Small intestine (tissue), 16 donors: ENCODE results near the gene DERL3. TPM values are rescaled to one million over a fixed set of nuclear protein-coding genes. Genes with fewer than 3 reads are reported as not detected.
A peak's percentile ranks its signal among the peaks of the same experiment; 100 is the strongest.

Experiments
- DNase-seq, 2 donors: peaks; one replicate each; pipeline versions ENCODE4 v3.0.0 to v3.0.0-alpha.2; 2013
- FAIRE-seq: peaks from 2 replicates; lab custom pipeline; 2012; peaks lifted over from hg19 to GRCh38; lab: Jason Lieb, UNC
- H3K27ac ChIP-seq, 3 donors: one replicate each; pipeline ENCODE4 v1.5.1; 2013; ENCODE audit warnings: low read length in 2 of 3, mild to moderate bottlenecking in 2 of 3, control low read depth in 1 of 3, inconsistent platforms in 1 of 3, low read depth in 1 of 3, moderate library complexity in 1 of 3
- H3K27me3 ChIP-seq, 3 donors: one replicate each; pipeline ENCODE4 v1.6.1; 2013; ENCODE audit warnings: low read length in 3 of 3, inconsistent platforms in 1 of 3; ENCODE audit not compliant: control insufficient read depth in 3 of 3, insufficient read depth in 3 of 3
- H3K36me3 ChIP-seq, 3 donors: one replicate each; pipeline ENCODE4 v1.6.1; 2013; ENCODE audit warnings: low read length in 3 of 3, inconsistent platforms in 1 of 3, low read depth in 1 of 3, mild to moderate bottlenecking in 1 of 3, moderate library complexity in 1 of 3; ENCODE audit not compliant: control insufficient read depth in 3 of 3, insufficient read depth in 2 of 3
- H3K4me1 ChIP-seq, 3 donors: one replicate each; pipeline ENCODE4 v1.6.1; 2013; ENCODE audit warnings: low read length in 2 of 3, inconsistent platforms in 1 of 3, low read depth in 1 of 3, mild to moderate bottlenecking in 1 of 3, moderate library complexity in 1 of 3; ENCODE audit not compliant: control insufficient read depth in 3 of 3, insufficient read depth in 2 of 3
- H3K4me3 ChIP-seq, 3 donors: one replicate each; pipeline ENCODE4 v1.5.1; 2013; ENCODE audit warnings: low read length in 3 of 3, control low read depth in 1 of 3, inconsistent platforms in 1 of 3, low read depth in 1 of 3, mild to moderate bottlenecking in 1 of 3, moderate library complexity in 1 of 3
- H3K9me3 ChIP-seq, 2 donors: one replicate each; pipeline ENCODE4 v1.6.1; 2013; ENCODE audit warnings: low read depth in 1 of 2, low read length in 1 of 2; ENCODE audit not compliant: control insufficient read depth in 2 of 2, insufficient read depth in 1 of 2
- WGBS, 3 donors: extraction: QIAGEN DNeasy Blood & Tissue Kit; methylation state at CpG; one replicate each; pipeline ENCODE4 v1.1.7; 2013; 5-methylcytosine and 5-hydroxymethylcytosine counted together
- long read RNA-seq, 10 donors: transcript quantifications; one replicate each; lab custom pipeline, GENCODE V29; 2026
- polyA plus RNA-seq, 4 donors: library from polyadenylated mRNA; stranded (reverse) in 3 of 4; unstranded in 1 of 4; fragments of 200-250 nt in 3 of 4; fragments of 120-200 nt in 1 of 4; gene quantifications; one replicate each; pipeline versions ENCODE4 v1.2.1 to v1.2.3, GENCODE V29; 2013
- donor health status: healthy with polysubstance abuse.
- donor health status: control.
- donor health status: control.
- donor health status: Bipolar disorder and iron deficiency.
- donor health status: healthy.

The DERL3 gene
- polyA plus RNA-seq: 10 to 100 TPM in 2 of 4 donors, 1 to 10 TPM in 2; 2.0 to 33.0 (median 14.1) TPM
- long read RNA-seq, donor 1, partial matches to known transcripts: 0 of 1 reads
- long read RNA-seq, donor 1, other reads (novel, unspliced or antisense): 0 of 1 reads
- long read RNA-seq, donor 2: 0 reads
- long read RNA-seq, donor 3: 0 reads
- long read RNA-seq, donor 4: 0 reads
- long read RNA-seq, donor 5: 0 reads
- long read RNA-seq, donor 6: 0 reads
- long read RNA-seq, donor 7: 0 reads
- long read RNA-seq, donor 8, partial matches to known transcripts: 10 of 10 reads
- long read RNA-seq, donor 8, other reads (novel, unspliced or antisense): 0 of 10 reads
- long read RNA-seq, donor 9: 0 reads
- long read RNA-seq, donor 10, partial matches to known transcripts: 0 of 2 reads
- long read RNA-seq, donor 10, other reads (novel, unspliced or antisense): 0 of 2 reads

DNA sequence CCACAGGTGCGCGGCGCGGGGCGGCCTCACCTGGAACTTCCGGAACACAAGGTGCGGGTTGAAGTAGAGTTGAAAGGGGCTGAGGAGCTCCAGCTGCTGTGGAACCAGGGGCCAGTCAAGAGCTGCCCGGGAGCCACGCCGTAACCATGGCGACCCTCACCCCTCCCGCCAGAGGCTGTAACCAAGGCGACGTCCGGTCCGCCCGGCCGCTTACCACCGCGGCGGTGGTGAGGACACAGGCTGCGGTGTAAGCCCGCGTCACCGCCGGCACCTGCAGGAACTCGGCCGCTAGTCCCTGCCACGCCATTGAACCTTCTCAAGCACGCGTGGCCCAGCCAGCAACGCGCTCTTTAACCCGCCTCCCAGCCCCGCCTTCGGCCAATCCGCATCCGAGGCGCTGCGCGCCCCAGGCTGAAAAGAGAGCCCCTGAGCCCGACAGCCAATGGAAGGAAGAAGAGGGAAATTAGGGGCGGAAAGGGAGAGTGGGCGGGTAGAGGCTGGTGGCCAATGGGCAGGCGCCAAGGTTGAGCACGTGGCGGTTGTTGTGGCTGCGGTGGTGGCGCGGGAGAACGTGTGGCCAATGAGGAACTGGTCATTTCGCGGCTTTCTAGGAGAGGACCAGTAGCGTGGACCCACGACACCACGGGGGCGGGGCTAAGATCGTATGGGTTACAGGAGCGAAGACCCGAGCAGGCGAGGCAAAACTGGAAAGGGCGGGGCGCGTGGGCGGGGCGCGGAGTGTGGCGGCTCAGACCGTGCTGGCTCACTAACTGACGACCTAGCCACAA is at the start of gene DERL3:
DERL3 (minus strand) TSS at position 326 of the 788 bp plus-strand sequence; CDS start at position 307, 19 bp downstream.
- 0 to 2% (median 1%) methylated on average over 55 to 70 of the region's 70 CpGs for WGBS, 3 donors
- no peaks in the 10 kb centered on the region for H3K9me3 ChIP-seq
- FAIRE-seq: no peak

DNA sequence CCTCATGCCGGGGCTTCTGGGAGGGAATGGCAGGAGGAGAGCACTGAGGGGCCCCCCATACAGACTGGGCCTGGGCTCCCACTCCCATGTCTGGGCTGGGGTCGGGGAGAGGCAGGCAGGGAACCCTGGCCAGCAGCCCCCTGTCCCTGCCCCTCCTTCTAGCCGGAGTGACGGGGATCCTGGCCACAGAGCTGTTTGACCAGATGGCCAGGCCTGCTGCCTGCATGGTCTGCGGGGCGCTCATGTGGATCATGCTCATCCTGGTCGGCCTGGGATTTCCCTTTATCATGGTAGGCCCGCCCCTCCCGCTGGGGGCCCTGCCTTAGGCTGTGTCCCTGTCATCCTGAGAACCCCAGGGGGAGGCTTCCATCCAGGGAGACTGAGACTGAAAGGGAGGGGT is 45.3 kb upstream of the DERL3 start:
- peaks cover 0 to 24% (median 0%) of the 10 kb centered on the region in 3 donors for H3K36me3 ChIP-seq
- no peak overlapping the region for H3K27ac ChIP-seq
- DNase-seq: no peak
- H3K4me1 ChIP-seq: no peaks in the 10 kb centered on the region
- no peak for FAIRE-seq
- H3K4me3 ChIP-seq: no peak overlapping the region
- H3K27me3 ChIP-seq: no peaks in the 10 kb centered on the region
- 92 to 99% (median 92%) methylated on average over 7 to 9 of the region's 9 CpGs for WGBS, 3 donors
- H3K9me3 ChIP-seq: no peaks in the 10 kb centered on the region

More for the DNA sequence above, at the start of gene DERL3:
- Histone ChIP-seq H3K4me1 (peaks cover 0 to 15% (median 0%) of the 10 kb centered on the region in 3 donors), H3K27ac (peak within 1 kb of the TSS in 1 of 3 donors; percentile 56), H3K27me3 (peaks cover 0 to 8% (median 0%) of the 10 kb centered on the region in 3 donors), H3K4me3 (peak within 1 kb of the TSS; percentile 35 to 64 (median 58)), H3K36me3 (peaks cover 3 to 42% (median 4%) of the 10 kb centered on the region in 3 donors)
- peak; percentile 97 to 99 for DNase-seq

DNA sequence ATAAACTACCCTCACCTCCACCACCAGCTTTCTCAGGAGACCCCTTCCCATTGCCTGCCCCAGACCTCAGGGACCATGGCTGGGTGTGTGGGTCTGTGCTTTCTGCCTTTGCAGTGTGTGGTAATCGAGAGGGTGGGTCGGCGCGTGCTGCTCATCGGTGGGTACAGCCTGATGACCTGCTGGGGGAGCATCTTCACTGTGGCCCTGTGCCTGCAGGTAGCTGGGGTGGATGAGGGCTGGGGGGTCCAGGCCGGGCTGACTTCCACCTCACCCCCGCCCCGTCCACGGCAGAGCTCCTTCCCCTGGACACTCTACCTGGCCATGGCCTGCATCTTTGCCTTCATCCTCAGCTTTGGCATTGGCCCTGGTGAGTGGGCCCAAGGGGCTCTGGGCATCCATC is 44.9 kb upstream of the DERL3 start:
- no peak overlapping the region for H3K4me3 ChIP-seq
- FAIRE-seq (no peak), DNase-seq (no peak)
- no peaks in the 10 kb centered on the region for H3K4me1 ChIP-seq
- H3K36me3 ChIP-seq: peaks cover 0 to 27% (median 0%) of the 10 kb centered on the region in 3 donors
- H3K27ac ChIP-seq: no peak overlapping the region
- 92 to 99% (median 97%) methylated on average over 9 of the region's 9 CpGs for WGBS, 3 donors
- no peaks in the 10 kb centered on the region for H3K27me3 ChIP-seq
- H3K9me3 ChIP-seq: no peaks in the 10 kb centered on the region

DNA sequence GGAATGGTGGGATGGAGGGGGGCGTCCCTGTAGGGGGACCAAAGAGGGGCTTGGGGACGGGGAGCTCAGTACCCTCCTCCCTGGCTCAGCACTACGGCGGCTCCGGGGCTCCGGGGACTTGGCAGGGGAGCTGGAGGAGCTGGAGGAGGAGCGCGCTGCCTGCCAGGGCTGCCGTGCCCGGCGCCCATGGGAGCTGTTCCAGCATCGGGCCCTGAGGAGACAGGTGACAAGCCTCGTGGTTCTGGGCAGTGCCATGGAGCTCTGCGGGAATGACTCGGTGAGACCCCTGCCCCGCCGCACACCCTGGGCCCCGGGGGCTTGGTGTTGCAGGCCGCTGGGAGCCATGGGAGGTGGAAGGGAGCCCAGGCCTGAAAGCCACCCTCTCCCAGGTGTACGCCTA is 43.6 kb upstream of the DERL3 start:
- FAIRE-seq: no peak

DNA sequence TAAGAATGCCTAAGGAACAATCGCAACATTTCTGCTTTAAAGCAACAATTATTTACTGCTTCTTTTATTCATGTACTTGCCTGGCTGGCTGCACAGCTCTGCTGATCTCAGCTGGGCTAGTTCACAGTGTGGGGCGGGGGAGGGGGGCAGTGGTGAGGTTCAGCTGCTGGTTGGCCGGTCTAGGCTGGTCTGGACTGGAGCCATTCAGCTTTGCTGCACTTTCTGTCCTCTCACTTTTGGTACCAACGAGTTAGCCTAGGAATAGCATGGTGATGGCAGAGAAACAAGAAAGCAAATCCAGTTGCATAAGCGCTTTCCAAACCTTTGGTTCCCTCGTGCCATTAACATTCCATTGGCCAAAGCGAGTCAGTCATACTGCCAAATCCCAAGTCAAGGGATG is 39.4 kb upstream of the DERL3 start:
- 88 to 91% (median 89%) methylated on average over 7 of the region's 7 CpGs for WGBS, 3 donors
- Histone ChIP-seq H3K27me3 (no peaks in the 10 kb centered on the region), H3K4me1 (no peaks in the 10 kb centered on the region), H3K4me3 (no peak overlapping the region), H3K27ac (no peak overlapping the region), H3K9me3 (no peaks in the 10 kb centered on the region), H3K36me3 (peaks cover 0 to 40% (median 0%) of the 10 kb centered on the region in 3 donors)
- FAIRE-seq: no peak
- no peak for DNase-seq

More for the DNA sequence above, 43.6 kb upstream of the DERL3 start:
- Histone ChIP-seq H3K36me3 (peaks cover 0 to 33% (median 0%) of the 10 kb centered on the region in 3 donors), H3K4me1 (no peaks in the 10 kb centered on the region), H3K4me3 (no peak overlapping the region), H3K27ac (no peak overlapping the region), H3K27me3 (no peaks in the 10 kb centered on the region), H3K9me3 (no peaks in the 10 kb centered on the region)
- DNase-seq: no peak
- WGBS, 3 donors: 91 to 94% (median 92%) methylated on average over 15 to 20 of the region's 20 CpGs

DNA sequence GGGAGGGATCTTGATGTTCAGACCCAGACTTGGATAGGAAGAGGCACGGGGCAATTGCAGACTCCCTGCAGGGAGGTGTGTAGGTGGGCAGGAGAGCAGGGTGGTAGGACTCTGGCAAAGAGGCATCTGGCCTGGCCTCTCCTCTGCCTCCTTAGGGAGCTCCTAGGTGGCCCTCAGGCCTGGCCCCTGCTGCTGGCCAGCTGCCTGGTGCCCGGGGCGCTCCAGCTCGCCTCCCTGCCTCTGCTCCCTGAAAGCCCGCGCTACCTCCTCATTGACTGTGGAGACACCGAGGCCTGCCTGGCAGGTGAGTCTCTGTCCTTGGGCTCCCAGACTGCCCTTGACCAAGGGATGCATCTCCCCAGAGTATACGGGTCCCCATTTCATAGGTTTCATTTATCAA is 38.8 kb upstream of the DERL3 start:
- no peak for DNase-seq
- Histone ChIP-seq H3K36me3 (peaks cover 0 to 40% (median 0%) of the 10 kb centered on the region in 3 donors), H3K4me1 (no peaks in the 10 kb centered on the region), H3K9me3 (no peaks in the 10 kb centered on the region), H3K27ac (no peak overlapping the region), H3K4me3 (no peak overlapping the region), H3K27me3 (no peaks in the 10 kb centered on the region)
- FAIRE-seq: no peak
- 97 to 98% (median 97%) methylated on average over 8 of the region's 8 CpGs for WGBS, 3 donors

DNA sequence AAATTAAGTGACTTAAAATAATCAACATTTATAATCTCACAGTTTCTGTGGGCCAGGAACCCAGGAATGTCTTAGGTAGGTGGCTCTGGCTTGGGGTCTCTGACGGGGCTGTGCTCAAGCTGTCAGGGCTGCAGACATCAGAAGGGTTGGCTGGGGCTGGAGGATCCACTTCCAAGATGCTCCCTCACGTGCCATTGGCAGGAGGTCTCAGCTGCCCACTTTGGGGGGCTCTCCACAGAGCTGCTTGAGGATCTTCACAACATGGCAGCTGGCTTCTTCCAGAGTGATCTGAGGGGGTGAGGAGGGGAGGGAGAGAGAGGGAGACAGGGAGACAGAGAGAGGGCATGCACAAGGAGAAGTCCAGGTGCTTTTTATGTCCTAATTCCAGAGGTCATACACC is 37.0 kb upstream of the DERL3 start:
- no peak for FAIRE-seq
- Histone ChIP-seq H3K27ac (no peak overlapping the region), H3K27me3 (no peaks in the 10 kb centered on the region), H3K36me3 (peaks cover 0 to 37% (median 0%) of the 10 kb centered on the region in 3 donors), H3K4me1 (no peaks in the 10 kb centered on the region), H3K4me3 (no peak overlapping the region), H3K9me3 (no peaks in the 10 kb centered on the region)
- 88 to 95% (median 91%) methylated on average over 2 of the region's 2 CpGs for WGBS, 3 donors
- no peak for DNase-seq

DNA sequence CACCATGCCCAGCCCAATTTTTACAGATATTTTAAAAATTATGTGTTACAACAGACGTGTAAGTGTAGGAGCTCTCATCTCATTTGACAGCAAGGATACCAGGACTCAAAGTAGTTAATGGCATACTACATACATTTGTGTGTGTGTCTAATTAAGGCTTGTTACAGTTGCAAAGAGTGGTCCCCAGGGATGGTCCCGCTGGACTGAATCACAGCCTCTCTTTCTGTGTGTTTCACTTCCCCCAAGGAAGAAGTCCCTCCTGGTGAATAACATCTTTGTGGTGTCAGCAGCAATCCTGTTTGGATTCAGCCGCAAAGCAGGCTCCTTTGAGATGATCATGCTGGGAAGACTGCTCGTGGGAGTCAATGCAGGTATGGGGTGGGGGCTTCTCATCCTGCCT is 36.1 kb upstream of the DERL3 start:
- no peak for FAIRE-seq
- DNase-seq: no peak
- Histone ChIP-seq H3K9me3 (no peaks in the 10 kb centered on the region), H3K27me3 (no peaks in the 10 kb centered on the region), H3K4me3 (no peak overlapping the region), H3K36me3 (peaks cover 0 to 37% (median 0%) of the 10 kb centered on the region in 3 donors), H3K27ac (no peak overlapping the region), H3K4me1 (no peaks in the 10 kb centered on the region)
- 88 to 96% (median 96%) methylated on average over 4 of the region's 4 CpGs for WGBS, 3 donors
